GF-D8 (cell line): ENCODE results near the gene MINDY2.

Experiments
- DNase-seq: peaks from one replicate; lab custom pipeline; 2025; lab: John Stamatoyannopoulos, UW

The MINDY2 gene, protein sequence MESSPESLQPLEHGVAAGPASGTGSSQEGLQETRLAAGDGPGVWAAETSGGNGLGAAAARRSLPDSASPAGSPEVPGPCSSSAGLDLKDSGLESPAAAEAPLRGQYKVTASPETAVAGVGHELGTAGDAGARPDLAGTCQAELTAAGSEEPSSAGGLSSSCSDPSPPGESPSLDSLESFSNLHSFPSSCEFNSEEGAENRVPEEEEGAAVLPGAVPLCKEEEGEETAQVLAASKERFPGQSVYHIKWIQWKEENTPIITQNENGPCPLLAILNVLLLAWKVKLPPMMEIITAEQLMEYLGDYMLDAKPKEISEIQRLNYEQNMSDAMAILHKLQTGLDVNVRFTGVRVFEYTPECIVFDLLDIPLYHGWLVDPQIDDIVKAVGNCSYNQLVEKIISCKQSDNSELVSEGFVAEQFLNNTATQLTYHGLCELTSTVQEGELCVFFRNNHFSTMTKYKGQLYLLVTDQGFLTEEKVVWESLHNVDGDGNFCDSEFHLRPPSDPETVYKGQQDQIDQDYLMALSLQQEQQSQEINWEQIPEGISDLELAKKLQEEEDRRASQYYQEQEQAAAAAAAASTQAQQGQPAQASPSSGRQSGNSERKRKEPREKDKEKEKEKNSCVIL

GRCh38 chr15:58770857-58771620 is at the start of gene MINDY2:
Gene MINDY2 (plus strand): TSS chr15:58771302. CDS start chr15:58771396, 94 bp downstream.
- DNase-seq: peak; percentile 91

GRCh38 chr15:58724466-58724865 is 46.6 kb upstream of the MINDY2 start:
- DNase-seq: peak; percentile 41

GRCh38 chr15:58726867-58727266 is 44.2 kb upstream of the MINDY2 start:
- DNase-seq: no peak

DNA sequence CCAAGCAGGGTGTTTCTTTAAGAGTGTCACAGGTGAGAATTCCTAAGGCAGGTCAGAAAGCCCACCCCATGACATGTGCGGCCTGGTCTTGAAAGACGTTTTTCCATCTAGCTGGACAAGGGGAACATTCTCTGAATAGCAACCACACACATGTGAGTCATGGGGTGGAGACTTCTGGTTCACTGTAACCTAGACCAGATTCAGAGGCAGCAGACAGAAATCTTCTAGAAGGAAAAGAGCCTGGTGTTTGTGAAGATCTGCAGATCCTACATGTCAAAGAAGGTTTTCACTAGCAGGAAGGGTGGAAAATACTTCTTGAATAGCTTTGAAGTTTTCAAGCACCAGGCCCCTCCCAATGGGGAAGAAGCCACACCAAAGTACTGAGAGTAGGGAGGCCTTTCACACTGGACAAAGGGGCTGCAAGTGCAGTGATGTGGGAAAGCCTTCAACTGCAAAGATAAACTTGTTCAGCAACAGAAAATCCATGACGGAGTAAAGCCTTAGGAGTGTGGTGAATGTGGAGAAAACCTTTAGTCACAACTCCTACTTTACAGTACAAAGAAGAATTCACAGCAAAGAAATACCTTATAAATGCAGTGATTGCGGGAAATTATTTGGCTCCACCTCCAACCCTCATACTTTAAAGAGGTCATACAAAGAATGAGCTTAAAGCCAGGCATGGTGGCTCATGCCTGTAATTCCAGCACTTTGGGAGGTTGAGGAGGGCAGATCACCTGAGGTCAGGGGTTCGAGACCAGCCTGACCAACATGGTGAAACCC is 39.2 kb upstream of the MINDY2 start:
- no peak for DNase-seq

DNA sequence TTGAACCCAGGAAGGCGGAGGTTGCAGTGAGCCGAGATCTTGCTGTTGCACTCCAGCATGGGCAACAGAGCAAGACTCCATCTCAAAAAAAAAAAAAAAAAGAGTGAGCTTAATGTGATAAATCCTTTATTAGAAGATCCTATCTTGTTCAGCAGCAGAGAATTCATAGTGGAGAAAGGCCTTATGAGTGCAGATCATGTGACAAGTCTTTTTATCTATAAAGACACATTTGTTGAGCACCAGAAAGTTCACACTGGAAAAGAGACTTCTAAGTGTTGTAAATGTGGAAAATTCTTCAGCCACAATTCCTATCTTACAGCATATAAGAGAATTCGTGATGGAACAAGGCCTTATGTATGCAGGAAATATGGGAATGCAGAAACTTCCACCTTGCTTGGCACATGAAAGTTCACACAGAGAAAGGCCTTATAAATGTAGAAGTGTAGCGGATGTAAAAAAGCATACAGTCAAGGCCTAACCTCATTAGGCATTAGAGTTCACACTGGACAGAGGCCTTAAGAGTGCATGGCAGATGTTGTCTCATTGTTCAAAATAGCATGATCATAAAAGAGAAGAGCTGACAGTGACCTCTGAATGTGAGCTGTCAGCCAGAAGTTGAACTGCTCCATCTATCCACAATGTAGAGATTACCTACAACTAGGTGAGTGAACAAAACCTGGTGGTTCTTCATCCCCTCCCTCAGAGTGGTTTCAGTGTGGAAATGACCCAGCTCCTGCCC is 38.3 kb upstream of the MINDY2 start:
- no peak for DNase-seq

- no peak for DNase-seq
Measured at GRCh38 chr15:58734859-58735258, 36.2 kb upstream of the MINDY2 start.

DNA sequence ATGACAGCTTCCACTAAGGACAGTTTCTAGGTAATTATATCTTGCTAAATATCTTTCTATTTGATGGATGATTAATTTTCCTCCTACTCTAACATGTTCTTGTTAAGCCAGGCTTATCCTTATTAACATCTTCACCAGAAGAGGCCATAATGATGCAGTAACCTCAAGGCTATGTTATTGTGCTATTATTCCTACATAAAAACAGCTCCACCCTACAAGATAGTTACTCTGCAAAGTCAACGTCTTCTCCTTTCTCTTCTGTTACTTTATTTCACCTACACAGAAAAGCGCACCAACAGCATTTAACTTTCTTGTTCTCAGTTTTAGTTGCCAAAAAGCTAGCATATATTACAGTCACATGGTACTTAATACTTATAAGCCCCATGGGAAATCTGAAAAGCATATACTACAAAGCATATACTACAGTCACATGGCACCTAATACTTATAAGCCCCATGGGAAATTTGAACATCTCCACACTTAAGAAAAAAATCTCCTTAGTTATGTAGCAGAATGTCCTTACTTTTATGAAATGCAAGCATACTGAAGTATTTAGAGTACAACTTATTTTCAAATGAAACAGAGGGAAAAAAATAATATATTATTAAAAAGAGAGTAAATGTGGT is 35.0 kb upstream of the MINDY2 start:
- DNase-seq: no peak

DNA sequence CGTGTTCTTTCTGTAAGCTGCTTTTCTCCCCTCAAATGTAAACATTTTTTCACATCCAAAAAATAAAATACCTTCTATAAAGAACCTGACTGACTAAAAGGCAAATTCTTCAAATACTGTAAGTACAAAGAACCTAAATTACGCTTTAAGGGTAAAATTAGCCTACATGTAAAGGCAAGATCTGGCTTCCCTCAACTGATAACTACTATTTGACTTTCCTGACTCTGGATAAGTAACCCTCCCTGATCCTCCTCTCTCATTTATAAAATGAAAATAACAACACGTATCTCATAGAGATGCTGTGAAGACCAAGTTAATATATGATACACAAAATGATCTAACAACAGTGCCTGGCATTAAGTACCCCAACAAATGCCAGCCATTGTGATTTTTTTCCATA is 33.8 kb upstream of the MINDY2 start:
- no peak for DNase-seq

- DNase-seq: peak; percentile 48
Measured at GRCh38 chr15:58738046-58738707, 32.9 kb upstream of the MINDY2 start.

DNA sequence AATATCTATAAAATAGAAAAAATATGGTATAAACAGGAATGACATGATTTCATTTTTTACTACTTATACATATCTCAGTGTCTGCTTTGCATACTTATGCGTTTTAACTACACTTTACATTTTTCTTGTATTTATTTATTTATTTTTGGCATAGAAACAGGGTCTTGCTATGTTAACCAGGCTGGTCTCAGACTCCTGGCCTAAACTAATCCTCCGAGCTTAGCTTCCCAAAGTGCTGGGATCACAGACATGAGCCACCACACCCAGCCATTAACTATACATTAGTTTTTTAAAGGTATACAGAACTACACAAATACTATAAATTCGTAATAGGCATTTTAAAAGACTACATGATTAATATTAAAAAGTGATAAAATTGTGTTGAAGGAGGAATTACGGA is 30.7 kb upstream of the MINDY2 start:
- DNase-seq: no peak

DNA sequence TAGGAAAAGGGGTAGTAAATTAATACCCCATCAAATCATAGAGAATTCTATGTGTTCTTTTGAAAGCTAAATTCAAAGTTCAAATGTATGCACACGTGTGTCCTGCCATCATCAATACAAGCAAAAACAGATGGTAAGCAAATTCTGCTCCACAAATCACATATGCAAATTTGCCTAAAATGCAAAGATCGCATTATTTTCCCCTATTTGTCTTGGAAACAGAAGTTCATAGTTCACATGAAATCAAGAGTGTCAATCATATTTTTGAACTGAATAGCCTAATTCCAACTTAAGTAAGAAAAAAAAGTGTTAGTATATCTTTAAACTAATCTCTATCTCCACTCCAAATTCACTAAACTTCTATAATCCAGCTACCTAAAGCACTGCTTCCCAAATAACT is 30.1 kb upstream of the MINDY2 start:
- no peak for DNase-seq

DNA sequence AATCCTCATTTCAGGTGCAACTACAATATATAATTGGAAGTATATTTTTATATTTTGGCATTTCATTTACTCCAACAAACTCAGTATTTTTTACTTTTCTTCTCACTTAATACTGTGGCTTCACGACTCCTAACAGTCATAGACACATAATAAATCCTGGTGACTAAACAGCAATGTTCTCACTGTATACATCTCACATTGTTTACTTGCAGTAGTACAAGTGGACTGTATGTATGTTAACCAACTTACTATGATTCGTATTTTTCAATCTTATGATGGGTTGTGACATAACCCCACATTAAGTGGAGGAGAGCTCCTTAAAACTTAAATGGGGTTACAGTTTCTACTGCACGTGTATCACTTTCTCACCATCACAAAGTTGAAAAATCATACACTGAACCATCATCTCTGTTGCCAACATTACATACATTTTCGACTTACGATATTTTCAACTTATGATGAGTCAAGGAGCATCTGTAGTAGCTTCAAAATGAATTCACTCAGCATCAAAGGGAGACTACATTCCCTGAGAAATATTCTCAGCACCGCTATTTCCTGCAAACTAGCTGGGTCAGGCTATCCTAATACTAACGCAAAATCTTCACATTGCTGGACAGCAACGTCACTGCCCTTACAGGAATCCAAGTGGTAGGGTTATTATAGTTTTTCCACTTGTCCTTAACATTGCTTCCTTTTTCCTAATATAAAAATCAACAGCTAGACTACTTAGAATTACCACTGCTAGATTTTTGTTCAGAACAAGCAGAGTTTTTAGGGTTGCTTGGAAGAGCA is 28.9 kb upstream of the MINDY2 start:
- no peak for DNase-seq

- DNase-seq: no peak
Measured at GRCh38 chr15:58742819-58743502, 28.1 kb upstream of the MINDY2 start.

- no peak for DNase-seq
Measured at GRCh38 chr15:58746174-58746573, 24.9 kb upstream of the MINDY2 start.

GRCh38 chr15:58748040-58748851 is 22.9 kb upstream of the MINDY2 start:
- DNase-seq: no peak

DNA sequence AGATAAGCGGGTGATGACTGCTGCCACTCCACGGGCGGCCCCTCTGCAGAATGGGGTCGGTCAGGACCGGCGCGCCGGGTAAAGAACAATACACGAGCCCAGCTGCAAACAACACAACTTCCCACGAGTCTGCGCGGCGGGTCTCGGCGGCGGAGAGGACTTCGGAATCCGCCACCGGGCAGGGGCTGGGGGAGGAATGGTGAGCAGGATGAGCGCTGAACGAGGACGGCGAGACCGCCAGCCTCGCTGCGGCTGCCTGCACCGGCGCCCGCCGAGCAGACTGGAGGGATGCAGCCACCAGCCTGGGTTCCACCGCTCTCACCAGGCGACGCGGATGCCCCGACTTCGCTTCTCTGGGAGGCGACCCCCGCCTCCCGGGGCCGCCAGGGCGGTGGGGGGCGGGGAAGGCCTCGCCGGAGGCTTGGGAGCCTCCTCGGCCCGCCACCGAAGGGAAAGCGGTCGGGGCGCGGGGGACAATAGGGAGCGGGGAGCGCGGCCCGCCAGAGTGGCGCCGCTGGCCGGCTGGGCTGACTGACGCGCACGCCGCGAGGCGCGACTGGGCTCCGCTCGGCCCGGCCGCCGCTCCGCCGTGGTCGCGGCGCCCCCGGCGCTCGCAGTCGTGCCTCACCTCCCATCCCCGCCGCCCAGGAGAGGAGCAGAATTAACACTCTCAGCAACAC is 22.1 kb upstream of the MINDY2 start:
- no peak for DNase-seq

- peak; percentile 98 for DNase-seq
Measured at GRCh38 chr15:58749532-58750337, 21.4 kb upstream of the MINDY2 start, which contains the start of gene ADAM10. Gene ADAM10 (minus strand): TSS chr15:58749707. CDS start chr15:58749534, 173 bp downstream.
